ENCODE results near the gene RBX1.

DNA sequence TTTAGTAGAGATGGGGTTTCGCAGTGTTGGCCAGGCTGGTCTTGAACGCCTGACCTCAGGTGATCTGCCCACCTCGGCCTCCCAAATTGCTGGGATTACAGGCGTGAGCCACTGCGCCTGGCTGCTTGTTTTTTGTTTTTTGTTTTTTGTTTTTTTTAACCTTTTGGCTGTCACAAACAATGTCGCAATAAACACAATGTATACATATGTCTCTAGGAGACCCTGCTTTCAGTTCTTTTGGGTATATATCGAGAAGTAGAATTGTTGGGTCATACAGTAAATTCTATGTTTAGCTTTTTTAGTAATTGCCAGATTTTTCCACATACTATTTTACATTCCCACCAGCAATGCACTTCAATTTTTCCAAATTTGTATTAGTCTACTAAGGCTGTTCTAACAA lies 28.0 kb downstream of the RBX1 start:
- TF ChIP-seq, protein P1, sequence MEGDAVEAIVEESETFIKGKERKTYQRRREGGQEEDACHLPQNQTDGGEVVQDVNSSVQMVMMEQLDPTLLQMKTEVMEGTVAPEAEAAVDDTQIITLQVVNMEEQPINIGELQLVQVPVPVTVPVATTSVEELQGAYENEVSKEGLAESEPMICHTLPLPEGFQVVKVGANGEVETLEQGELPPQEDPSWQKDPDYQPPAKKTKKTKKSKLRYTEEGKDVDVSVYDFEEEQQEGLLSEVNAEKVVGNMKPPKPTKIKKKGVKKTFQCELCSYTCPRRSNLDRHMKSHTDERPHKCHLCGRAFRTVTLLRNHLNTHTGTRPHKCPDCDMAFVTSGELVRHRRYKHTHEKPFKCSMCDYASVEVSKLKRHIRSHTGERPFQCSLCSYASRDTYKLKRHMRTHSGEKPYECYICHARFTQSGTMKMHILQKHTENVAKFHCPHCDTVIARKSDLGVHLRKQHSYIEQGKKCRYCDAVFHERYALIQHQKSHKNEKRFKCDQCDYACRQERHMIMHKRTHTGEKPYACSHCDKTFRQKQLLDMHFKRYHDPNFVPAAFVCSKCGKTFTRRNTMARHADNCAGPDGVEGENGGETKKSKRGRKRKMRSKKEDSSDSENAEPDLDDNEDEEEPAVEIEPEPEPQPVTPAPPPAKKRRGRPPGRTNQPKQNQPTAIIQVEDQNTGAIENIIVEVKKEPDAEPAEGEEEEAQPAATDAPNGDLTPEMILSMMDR (IDR thresholded peaks at IDR 0.05) = no peak
- TF ChIP-seq EZH2 (IDR thresholded peaks at IDR 0.05) (no peak), EZH2phosphoT487 (IDR thresholded peaks at IDR 0.05) (no peak)

All from neural progenitor cell (in vitro differentiated cells).